ENCODE results near the gene PAK1.

Gene PAK1
- long read RNA-seq, partial matches to known transcripts, result 16 of 179 reads
- long read RNA-seq, other reads (novel, unspliced or antisense), result 163 of 179 reads

- DNase-seq (ENCODE audit: low read depth in 1 of 2, low spot score in 1 of 2), result peak; percentile 73 to 84
- TF ChIP-seq GABPA (IDR thresholded peaks at IDR 0.05; ENCODE audit: low read depth), result 0 out of 2 replicates have a peak, but pooled peaks have one; percentile 16
- TF ChIP-seq SPI1 (IDR thresholded peaks at IDR 0.05; ENCODE audit: borderline replicate concordance, low read depth), result no peak
- Histone ChIP-seq H3K27me3 (ENCODE audit: insufficient read depth, poor library complexity, severe bottlenecking) (no peaks in the 10 kb centered on the region), H3K4me3 (replicated peaks; ENCODE audit: insufficient read depth, low read length) (peak within 1 kb of the TSS; percentile 61), H3K27ac (replicated peaks) (peak within 1 kb of the TSS; percentile 40)
Observed at GRCh38 chr11:77473801-77474683, at the start of gene PAK1. PAK1 (minus strand) TSS chr11:77474094; CDS start chr11:77392520, 81,574 bp downstream.

GRCh38 chr11:77522215-77522614, 48.3 kb upstream of the PAK1 start:
- Histone ChIP-seq H3K27ac (replicated peaks) (no peak overlapping the region), H3K27me3 (ENCODE audit: insufficient read depth, poor library complexity, severe bottlenecking) (no peaks in the 10 kb centered on the region), H3K4me3 (replicated peaks; ENCODE audit: insufficient read depth, low read length) (no peak overlapping the region)
- DNase-seq (ENCODE audit: low read depth in 1 of 2, low spot score in 1 of 2), result no peak
- TF ChIP-seq POLR2AphosphoS5 (IDR thresholded peaks at IDR 0.05; ENCODE audit: low read depth), result no peak
- TF ChIP-seq SPI1 (IDR thresholded peaks at IDR 0.05; ENCODE audit: borderline replicate concordance, low read depth), result no peak
- TF ChIP-seq REST (IDR thresholded peaks at IDR 0.05; ENCODE audit: insufficient replicate concordance, low read depth), result no peak
- no peak for TF ChIP-seq CTCF (IDR thresholded peaks at IDR 0.05; ENCODE audit: insufficient read depth, low read length)
- TF ChIP-seq GABPA (IDR thresholded peaks at IDR 0.05; ENCODE audit: low read depth), result no peak

- Histone ChIP-seq H3K27ac (replicated peaks) (no peak overlapping the region), H3K4me3 (replicated peaks; ENCODE audit: insufficient read depth, low read length) (no peak overlapping the region), H3K27me3 (ENCODE audit: insufficient read depth, poor library complexity, severe bottlenecking) (no peaks in the 10 kb centered on the region)
- no peak for DNase-seq (ENCODE audit: low read depth in 1 of 2, low spot score in 1 of 2)
- no peak for TF ChIP-seq CTCF (IDR thresholded peaks at IDR 0.05; ENCODE audit: insufficient read depth, low read length)
- TF ChIP-seq REST (IDR thresholded peaks at IDR 0.05; ENCODE audit: insufficient replicate concordance, low read depth), result no peak
- no peak for TF ChIP-seq GABPA (IDR thresholded peaks at IDR 0.05; ENCODE audit: low read depth)
- no peak for TF ChIP-seq SPI1 (IDR thresholded peaks at IDR 0.05; ENCODE audit: borderline replicate concordance, low read depth)
- no peak for TF ChIP-seq POLR2AphosphoS5 (IDR thresholded peaks at IDR 0.05; ENCODE audit: low read depth)
Observed at GRCh38 chr11:77519847-77520246, 46.0 kb upstream of the PAK1 start.

GRCh38 chr11:77518471-77518870, 44.6 kb upstream of the PAK1 start:
- DNase-seq (ENCODE audit: low read depth in 1 of 2, low spot score in 1 of 2), result no peak
- Histone ChIP-seq H3K27ac (replicated peaks) (no peak overlapping the region), H3K4me3 (replicated peaks; ENCODE audit: insufficient read depth, low read length) (no peak overlapping the region), H3K27me3 (ENCODE audit: insufficient read depth, poor library complexity, severe bottlenecking) (no peaks in the 10 kb centered on the region)
- no peak for TF ChIP-seq CTCF (IDR thresholded peaks at IDR 0.05; ENCODE audit: insufficient read depth, low read length)
- no peak for TF ChIP-seq SPI1 (IDR thresholded peaks at IDR 0.05; ENCODE audit: borderline replicate concordance, low read depth)
- TF ChIP-seq REST (IDR thresholded peaks at IDR 0.05; ENCODE audit: insufficient replicate concordance, low read depth), result no peak
- no peak for TF ChIP-seq GABPA (IDR thresholded peaks at IDR 0.05; ENCODE audit: low read depth)
- TF ChIP-seq POLR2AphosphoS5 (IDR thresholded peaks at IDR 0.05; ENCODE audit: low read depth), result no peak
